ENCODE measurements around the gene PPP2R3B.
"Not testable (repeated sequence)": the region's sequence is repeated elsewhere in the genome, so short reads cannot be mapped to it uniquely, and the experiment has no call there.

PPP2R3B gene

GRCh38 chrX:352582-353314 lies 34.0 kb downstream of the PPP2R3B start:
- DNase-seq, result no peak

GRCh38 chrX:352181-352580 lies 34.5 kb downstream of the PPP2R3B start:
- DNase-seq, result no peak

GRCh38 chrX:351736-352135 lies 35.0 kb downstream of the PPP2R3B start:
- DNase-seq, result no peak

- not testable (repeated sequence) for DNase-seq
Observed at GRCh38 chrX:351324-351641, 35.4 kb downstream of the PPP2R3B start.

GRCh38 chrX:350534-351323 lies 36.0 kb downstream of the PPP2R3B start:
- DNase-seq, result no peak

GRCh38 chrX:350148-350533 lies 36.6 kb downstream of the PPP2R3B start:
- DNase-seq, result no peak

GRCh38 chrX:349702-350101 lies 37.0 kb downstream of the PPP2R3B start:
- DNase-seq, result no peak

GRCh38 chrX:349196-349595 lies 37.5 kb downstream of the PPP2R3B start:
- DNase-seq, result no peak

GRCh38 chrX:348461-349117 lies 38.1 kb downstream of the PPP2R3B start:
- DNase-seq, result no peak

GRCh38 chrX:347351-348117 lies 39.2 kb downstream of the PPP2R3B start:
- DNase-seq, result no peak

- DNase-seq, result no peak
Observed at GRCh38 chrX:346034-346813, 40.5 kb downstream of the PPP2R3B start.

- DNase-seq, result no peak
Observed at GRCh38 chrX:345020-345925, 41.4 kb downstream of the PPP2R3B start.

GRCh38 chrX:344371-344901 lies 42.3 kb downstream of the PPP2R3B start:
- DNase-seq, result no peak

GRCh38 chrX:341541-342101 lies 45.1 kb downstream of the PPP2R3B start:
- no peak for DNase-seq

GRCh38 chrX:340641-341423 lies 45.9 kb downstream of the PPP2R3B start:
- no peak for DNase-seq

GRCh38 chrX:340121-340520 lies 46.6 kb downstream of the PPP2R3B start:
- no peak for DNase-seq

GRCh38 chrX:338836-339400 lies 47.8 kb downstream of the PPP2R3B start:
- no peak for DNase-seq

- DNase-seq, result no peak
Observed at GRCh38 chrX:338281-338835, 48.3 kb downstream of the PPP2R3B start.

GRCh38 chrX:337331-337831 lies 49.3 kb downstream of the PPP2R3B start:
- DNase-seq, result no peak

Data from suppressor macrophage (primary cell).